GM18870 (cell line): ENCODE results near the gene SYS1.

Source experiments
- ATAC-seq: cut with Tn5 transposase; IDR thresholded peaks from one replicate; pipeline ENCODE4 v1.9.1; 2021; ENCODE audit warnings: moderate library complexity; ENCODE audit not compliant: unreplicated experiment

Gene SYS1

GRCh38 chr20:45374966-45375365 is 12.0 kb downstream of the SYS1 start:
- ATAC-seq: no peak

- ATAC-seq: no peak
Observed at GRCh38 chr20:45377269-45377668, 14.3 kb downstream of the SYS1 start.

- ATAC-seq: no peak
Observed at GRCh38 chr20:45378191-45378590, 15.2 kb downstream of the SYS1 start, which contains the start of gene TP53TG5. TP53TG5 (minus strand) TSS chr20:45378325; CDS start chr20:45378236, 89 bp downstream.

- ATAC-seq: no peak
Observed at GRCh38 chr20:45387274-45387673, 24.3 kb downstream of the SYS1 start.

GRCh38 chr20:45390931-45391330 is 28.0 kb downstream of the SYS1 start:
- no peak for ATAC-seq

- ATAC-seq: no peak
Observed at GRCh38 chr20:45391559-45391958, 28.6 kb downstream of the SYS1 start.

- no peak for ATAC-seq
Observed at GRCh38 chr20:45392733-45393132, 29.8 kb downstream of the SYS1 start.

GRCh38 chr20:45394221-45395113 is 31.5 kb downstream of the SYS1 start:
- ATAC-seq: no peak

- no peak for ATAC-seq
Observed at GRCh38 chr20:45395114-45395415, 32.1 kb downstream of the SYS1 start.

- no peak for ATAC-seq
Observed at GRCh38 chr20:45399018-45399417, 36.1 kb downstream of the SYS1 start.

- ATAC-seq: no peak
Observed at GRCh38 chr20:45400346-45401031, 37.5 kb downstream of the SYS1 start.

- no peak for ATAC-seq
Observed at GRCh38 chr20:45402946-45403345, 40.0 kb downstream of the SYS1 start.

- ATAC-seq: no peak
Observed at GRCh38 chr20:45404438-45404837, 41.5 kb downstream of the SYS1 start.

- no peak for ATAC-seq
Observed at GRCh38 chr20:45405571-45406259, 42.8 kb downstream of the SYS1 start.

GRCh38 chr20:45406260-45407066 is 43.5 kb downstream of the SYS1 start:
- ATAC-seq: no peak

- ATAC-seq: no peak
Observed at GRCh38 chr20:45407067-45407745, 44.2 kb downstream of the SYS1 start.

- ATAC-seq: no peak
Observed at GRCh38 chr20:45407783-45408645, 45.1 kb downstream of the SYS1 start, which contains the start of gene DBNDD2. DBNDD2 (plus strand) TSS chr20:45408289; CDS start chr20:45408468, 179 bp downstream.

- no peak for ATAC-seq
Observed at GRCh38 chr20:45408646-45409213, 45.8 kb downstream of the SYS1 start.
